Muscle of arm (tissue), 12 donors: ENCODE results near the gene GSTP1. TPM values are rescaled to one million over a fixed set of nuclear protein-coding genes. Genes with fewer than 3 reads are reported as not detected.
"Not testable (repeated sequence)": the region's sequence is repeated elsewhere in the genome, so short reads cannot be mapped to it uniquely, and the experiment has no call there.

Experiments used
- DNase-seq: peaks from one replicate; pipeline ENCODE4 v3.0.0-alpha.2; 2013
- polyA plus RNA-seq, 12 donors: library from polyadenylated mRNA; unstranded; fragments of 120-200 nt; gene quantifications; one replicate each; pipeline ENCODE4 v1.2.1, GENCODE V29; 2013; ENCODE audit not compliant: insufficient read length in 12 of 12

Gene GSTP1
- polyA plus RNA-seq, 12 donors, result 195 to 377 (median 251) TPM; not detected in 1

DNA sequence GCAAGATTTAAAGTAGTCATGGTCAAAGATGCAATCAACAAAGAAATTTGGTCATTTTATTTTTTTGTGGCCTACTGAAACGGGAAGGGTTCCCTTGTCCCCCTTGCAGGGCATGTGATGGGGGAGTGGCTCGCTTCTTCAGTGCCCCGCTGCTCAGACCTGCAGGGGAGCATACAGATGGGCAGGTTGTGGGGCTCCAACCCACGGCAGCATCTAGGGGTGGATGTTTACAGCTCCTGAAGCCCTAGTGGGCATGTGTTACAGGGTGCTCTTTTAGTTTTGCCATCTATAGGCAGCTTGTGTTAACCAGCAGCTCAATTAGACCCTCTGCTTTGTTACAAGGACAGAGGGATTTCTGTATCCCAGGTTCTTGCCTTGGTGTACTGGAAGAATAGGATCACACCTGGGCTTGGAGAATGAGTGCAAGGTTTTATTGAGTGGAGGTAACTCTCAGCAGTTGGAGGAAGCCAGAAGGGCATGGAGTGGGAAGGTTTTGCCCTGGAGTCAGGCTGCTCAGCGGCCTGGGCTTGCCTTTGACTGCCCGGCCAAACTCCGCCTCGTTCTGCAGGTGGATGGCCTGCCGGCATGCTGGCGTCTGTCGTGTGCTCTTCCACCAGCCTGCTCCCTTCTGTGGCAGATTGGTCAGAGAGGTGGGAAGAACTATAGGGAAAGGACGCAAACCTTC is 9.4 kb downstream of the GSTP1 start:
- no peak for DNase-seq

DNA sequence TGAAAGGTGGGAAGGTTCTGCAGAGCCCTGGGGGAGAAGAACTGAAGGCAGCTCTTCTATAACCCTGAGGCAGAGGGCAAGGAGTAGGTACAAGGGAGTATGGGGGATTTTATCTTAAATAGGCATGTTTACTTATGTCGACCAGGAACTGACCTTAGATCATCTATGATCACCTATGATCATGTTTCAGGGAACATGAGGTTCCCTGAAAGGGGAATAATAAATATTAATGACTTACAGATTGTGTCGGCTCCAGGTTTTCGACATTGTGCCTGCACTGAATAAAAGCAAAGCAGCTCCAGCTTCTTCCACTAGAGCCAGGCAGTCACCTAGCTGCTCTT is 9.9 kb downstream of the GSTP1 start:
- DNase-seq, result no peak

DNA sequence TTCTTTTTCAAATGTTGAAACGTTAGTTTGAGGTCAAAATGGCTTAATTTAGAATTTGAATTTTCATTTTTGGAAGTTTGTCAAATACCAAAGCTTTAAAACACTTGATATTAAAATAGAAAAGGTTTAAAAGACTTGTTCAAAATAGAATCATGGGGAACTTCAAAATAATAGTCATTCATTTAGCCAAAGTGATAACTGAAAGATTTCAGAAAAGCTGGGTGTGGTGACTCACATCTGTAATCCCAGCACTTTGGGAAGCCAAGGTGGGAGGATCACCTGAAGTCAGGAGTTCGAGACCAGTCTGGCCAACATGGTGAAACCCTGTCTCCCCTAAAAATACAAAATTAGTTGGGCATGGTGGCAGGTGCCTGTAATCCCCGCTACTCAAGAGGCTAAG is 10.9 kb downstream of the GSTP1 start:
- DNase-seq, result no peak

DNA sequence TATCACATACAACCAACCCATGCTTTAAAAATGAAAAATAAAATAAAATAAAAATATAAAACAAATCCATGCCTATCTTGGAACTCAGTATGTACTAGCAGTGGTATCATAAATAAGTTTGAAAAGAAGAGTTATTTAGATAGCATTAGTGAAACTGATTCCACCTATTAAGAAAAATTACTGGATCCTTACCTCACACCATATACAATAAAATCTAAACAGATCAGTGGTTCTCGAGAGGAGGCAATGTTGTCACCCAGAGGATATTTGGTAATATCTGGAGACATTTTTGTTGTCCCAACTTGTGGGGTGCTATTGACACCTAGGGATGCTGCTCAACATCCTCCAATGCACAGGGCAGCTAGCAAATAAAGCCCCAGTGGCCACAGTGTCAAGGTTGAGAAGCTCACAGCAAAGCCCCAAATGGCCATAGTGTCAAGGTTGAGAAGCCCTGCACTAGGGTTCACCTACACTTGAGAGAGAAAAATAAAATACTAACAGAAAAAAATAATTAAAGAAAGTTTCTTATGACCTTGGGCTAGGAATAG is 13.2 kb downstream of the GSTP1 start:
- no peak for DNase-seq

DNA sequence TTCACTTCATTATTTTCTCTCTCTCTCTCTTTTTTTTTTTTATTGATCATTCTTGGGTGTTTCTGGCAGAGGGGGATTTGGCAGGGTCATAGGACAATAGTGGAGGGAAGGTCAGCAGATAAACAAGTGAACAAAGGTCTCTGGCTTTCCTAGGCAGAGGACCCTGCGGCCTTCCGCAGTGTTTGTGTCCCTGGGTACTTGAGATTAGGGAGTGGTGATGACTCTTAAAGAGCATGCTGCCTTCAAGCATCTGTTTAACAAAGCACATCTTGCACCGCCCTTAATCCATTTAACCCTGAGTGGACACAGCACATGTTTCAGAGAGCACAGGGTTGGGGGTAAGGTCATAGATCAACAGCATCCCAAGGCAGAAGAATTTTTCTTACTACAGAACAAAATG is 13.8 kb downstream of the GSTP1 start:
- not testable (repeated sequence) for DNase-seq

DNA sequence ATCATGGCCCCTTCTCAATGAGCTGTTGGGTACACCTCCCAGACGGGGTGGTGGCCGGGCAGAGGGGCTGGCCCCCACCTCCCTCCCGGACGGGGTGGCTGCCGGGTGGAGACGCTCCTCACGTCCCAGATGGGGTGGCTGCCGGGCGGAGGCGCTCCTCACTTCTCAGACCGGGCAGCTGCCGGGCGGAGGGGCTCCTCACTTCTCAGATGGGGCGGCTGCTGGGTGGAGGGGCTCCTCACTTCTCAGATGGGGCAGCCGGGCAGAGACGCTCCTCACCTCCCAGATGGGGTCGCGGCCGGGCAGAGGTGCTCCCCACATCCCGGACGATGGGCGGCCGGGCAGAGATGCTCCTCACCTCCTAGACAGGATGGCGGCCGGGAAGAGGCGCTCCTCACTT is 14.4 kb downstream of the GSTP1 start:
- not testable (repeated sequence) for DNase-seq

DNA sequence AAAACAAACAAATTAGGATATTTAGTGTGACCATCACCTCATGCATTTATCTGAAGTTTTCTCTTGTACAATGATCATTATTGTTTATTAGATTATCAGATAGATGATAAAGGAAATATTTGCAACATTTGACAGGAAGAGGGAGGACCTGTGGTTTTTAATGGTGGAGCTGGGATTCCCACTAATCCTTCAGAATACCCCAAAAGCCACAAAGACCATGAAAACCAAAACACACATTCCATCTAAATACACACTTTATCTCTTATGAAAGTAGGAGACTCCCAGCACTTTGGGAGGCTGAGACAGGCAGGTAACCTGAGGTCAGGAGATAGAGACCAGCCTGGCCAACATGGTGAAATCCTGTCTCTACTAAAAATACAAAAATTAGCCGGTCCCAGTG is 15.5 kb downstream of the GSTP1 start:
- DNase-seq, result no peak

DNA sequence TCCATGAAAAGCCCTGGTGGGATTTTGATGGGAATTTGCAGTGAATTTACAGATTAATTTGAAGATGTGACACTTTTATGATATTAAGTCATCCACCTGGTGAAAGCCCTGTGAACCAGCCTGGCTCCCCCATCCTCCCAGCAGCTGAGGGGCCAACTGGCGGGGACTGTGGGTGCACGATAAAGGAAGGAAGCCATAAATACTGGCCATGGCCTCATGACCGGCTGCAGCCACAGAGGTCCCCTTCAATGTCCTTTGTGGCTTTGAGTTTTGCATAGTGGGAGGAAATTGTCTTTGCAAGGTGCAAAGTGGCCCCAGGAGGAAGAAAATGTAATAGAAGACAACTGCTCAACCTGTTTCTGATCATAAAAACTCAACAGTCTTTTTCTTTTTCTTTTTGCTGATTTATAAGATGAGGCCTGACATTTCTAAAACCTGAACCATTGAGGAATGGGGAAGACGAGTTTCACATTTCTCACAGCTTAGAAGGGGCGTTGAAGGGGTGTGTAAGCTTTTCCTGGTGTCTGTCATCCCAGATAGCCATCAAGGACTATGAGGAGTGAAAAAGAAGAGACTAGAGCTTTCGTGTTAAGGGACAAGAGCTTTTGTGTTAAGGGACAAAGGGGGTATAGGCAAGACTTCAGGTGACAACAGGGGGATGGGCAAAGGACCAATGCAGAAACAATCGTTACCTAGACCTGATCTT is 16.9 kb downstream of the GSTP1 start:
- DNase-seq, result no peak

DNA sequence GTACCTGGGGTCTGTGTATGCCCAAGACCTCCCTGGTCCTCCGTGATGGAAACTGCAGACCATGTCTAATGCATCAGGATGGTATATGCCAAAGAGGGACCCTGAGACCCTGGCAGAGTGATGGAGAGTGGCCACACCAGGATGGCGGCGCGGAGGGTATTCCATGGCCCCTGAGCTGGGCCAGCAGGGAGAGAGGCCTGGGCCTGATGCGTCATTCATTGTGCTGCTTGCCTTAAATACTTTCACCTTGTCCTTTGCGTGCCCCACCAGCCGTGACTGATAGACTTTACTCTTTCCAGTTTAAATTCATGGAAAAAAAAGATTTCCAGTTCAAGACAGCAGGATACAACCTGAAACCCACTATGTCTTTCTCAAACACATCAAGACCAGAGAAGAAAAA is 17.5 kb downstream of the GSTP1 start:
- no peak for DNase-seq

DNA sequence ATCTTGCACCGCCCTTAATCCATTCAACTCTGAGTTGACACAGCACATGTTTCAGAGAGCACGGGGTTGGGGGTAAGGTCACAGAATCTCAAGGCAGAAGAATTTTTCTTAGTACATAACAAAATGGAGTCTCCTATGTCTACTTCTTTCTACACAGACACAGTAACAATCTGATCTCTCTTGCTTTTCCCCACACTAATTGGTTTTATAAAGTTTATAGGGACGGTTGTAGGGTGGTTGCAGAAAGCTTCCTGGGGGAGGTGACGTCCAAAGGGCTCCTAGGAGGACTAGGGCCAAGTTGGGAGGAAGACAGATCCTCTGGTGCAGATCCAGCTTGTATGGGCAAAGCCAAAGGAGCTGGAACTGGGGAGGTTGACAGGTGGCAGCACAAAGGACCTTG is 20.5 kb downstream of the GSTP1 start:
- DNase-seq, result not testable (repeated sequence)

DNA sequence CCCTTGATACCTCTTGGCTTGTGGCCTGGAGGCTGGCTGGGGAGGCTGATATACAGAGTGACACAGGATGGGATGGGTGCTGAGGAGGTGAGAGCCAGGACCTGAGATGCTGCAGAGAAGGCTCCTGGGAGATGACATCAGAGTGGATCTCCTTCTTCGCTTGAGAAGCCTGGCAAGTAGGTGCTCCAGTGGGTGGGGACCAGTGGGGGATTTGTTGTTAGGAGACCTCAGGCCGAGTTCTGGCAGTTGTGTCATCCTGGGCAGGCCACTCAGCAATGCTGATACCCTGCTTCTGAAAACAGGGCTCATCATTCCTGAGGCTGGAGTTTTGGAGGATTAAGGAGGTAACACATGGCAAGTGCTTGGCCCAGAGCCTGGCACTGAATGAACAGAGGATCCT is 21.2 kb downstream of the GSTP1 start:
- no peak for DNase-seq

DNA sequence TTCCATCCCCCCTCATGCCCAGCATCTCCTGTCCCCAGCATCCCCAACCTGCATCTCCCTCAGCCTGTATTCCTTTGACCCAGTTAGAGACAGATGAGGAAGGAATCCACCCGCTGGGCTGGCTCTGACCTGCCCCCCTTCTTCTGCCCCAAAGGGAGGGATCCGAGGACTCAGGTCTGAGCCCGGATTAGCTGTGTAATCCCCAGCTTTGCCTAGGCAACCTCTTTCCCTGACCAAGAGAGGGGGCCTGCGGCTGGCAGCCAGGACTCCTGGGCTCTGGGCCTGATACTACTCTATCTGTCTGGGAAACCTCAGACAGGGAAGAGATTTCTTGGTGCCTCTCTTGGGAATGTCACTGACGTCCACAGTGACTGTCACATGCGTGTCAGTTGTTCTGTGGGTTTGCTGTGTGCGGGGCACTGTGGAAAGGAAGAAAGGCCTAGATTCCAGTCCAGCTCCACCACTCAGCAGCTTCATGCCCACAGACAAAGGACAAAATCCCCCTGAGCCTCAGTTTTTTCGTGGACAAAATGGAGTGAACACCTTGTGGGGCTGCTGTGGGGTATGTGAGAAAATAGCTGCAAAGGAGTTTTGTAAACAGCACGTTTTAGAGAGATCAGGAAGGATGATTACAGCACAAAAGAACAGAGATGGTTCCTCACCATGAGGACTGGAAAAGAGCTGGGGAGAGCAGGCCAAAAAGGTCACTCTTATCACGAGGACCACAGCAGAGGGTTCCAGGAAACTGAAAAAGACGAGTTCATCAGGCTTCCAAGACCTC is 21.8 kb downstream of the GSTP1 start:
- no peak for DNase-seq

DNA sequence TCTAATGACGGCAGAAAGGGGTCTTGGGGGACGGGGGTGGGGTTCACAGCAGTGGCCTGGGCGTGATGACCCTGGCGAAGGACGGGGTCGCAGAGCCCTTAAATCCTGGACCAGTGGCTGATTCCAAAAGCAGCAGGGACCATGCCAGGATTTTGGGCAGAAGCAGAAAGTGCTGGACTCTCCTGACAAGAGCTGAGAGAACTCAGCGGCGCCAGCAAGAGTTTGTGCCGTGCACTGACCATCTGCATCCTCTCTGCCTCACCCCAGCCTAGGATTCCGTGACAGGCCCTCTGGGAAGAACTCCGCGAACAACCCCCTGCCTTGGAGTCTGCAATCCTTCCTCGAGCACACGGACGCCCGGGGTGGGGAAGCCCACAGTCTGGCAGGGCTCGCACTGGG is 22.5 kb downstream of the GSTP1 start:
- DNase-seq, result no peak

DNA sequence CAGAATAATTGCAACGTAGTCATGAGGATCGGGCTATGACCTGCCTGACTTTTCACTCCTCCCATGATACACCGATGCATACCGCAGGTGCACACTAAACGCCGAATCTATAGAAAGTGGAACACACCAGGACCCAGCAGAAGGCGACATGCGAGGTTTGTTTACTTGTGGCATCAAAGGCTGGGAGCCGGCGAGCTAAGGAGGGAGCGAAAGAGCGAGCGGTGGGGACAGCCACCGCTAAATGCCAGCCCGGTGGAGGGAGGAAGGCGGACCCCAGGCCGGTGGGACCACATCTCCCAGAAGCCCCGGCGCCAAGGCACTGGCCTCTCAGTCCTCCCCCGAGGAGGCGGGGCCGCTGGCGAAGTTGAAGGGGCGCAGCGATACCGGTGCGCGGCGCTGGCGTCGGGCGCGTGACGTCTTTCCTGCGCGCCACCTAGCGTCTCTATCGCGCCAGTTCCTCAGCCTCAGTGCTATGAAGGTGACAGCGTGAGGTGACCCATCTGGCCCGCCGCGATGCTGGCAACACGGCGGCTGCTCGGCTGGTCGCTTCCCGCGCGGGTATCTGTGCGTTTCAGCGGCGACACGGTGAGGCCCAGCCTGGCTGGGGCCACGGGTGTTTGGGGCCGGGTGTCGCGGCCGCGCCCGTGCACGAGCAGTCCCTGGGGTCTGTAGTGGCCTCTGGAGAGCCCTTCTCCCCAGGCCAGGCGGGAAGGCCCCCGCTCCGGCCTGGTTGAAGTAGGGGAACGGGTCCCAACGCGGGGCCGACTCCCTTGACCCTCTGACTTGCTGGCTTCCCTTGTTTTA is 23.1 kb downstream of the GSTP1 start, which contains the start of gene NDUFV1:
Gene NDUFV1, plus strand, starts transcription at position 445 of the 804 bp plus-strand sequence. Its CDS starts 69 bp downstream, at position 514.
- DNase-seq, result peak; percentile 97

DNA sequence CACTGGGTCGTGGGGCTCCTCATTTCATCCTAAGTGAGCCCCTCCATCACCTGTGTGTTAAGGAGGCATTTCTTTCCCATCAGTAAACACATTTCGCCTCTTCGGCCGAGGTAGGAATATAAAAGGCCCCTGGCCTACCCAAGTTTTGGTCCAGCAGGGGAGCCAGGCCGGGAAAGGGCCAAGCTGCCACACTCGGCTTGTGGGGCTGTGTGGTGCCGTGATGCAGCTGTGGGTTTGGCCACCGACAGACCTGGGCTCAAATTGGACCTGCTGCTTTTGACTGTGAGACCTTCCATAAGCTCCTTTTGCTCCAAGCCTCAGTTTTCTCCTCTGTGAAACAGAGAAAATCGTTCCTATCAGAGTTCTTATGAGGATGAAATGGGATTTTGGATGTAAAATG is 23.9 kb downstream of the GSTP1 start:
- no peak for DNase-seq

DNA sequence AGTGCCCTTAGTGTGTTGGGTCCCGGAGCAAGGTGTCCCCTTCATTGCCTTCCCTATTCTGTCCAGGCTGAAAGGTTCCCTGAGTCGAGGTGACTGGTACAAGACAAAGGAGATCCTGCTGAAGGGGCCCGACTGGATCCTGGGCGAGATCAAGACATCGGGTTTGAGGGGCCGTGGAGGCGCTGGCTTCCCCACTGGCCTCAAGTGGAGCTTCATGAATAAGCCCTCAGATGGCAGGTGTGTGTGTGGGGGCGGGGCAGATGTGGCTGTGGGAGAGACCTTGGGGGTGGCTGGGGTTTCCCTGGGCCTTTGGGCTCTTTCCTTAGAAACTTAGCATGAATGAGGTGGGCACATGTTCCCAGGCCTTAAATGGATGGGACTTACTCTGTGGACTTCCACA is 24.9 kb downstream of the GSTP1 start:
- DNase-seq, result no peak

DNA sequence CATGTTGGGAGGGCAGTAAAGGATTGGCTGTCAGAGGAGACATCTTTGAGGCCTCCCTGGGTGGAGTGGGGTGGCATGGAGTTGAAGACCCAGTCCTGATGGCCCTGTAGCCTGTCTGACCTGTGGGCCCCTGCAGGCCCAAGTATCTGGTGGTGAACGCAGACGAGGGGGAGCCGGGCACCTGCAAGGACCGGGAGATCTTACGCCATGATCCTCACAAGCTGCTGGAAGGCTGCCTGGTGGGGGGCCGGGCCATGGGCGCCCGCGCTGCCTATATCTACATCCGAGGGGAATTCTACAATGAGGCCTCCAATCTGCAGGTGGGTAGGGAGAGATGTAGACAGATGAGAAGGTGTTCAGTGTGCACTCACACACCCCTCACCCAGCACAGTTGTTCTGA is 25.7 kb downstream of the GSTP1 start:
- no peak for DNase-seq

DNA sequence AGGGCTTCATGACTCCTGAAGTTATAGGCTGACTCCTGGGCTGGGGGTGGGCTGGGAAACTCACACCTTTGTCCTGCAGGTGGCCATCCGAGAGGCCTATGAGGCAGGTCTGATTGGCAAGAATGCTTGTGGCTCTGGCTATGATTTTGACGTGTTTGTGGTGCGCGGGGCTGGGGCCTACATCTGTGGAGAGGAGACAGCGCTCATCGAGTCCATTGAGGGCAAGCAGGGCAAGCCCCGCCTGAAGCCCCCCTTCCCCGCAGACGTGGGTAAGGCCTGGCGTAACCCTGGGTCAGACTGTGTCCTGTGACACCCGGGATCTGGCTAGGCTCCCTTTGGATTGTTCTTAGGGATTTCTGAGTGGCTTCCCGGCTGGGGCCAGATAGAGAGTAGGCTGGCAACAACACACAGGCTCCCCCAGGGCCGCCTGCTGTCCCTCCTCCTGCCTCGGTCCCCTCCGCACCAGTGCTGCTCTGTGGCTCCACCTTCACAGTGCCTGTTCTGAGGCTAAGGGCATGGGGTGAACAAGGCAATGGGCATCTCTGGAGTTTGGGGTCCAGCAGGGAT is 26.8 kb downstream of the GSTP1 start:
- DNase-seq, result no peak

DNA sequence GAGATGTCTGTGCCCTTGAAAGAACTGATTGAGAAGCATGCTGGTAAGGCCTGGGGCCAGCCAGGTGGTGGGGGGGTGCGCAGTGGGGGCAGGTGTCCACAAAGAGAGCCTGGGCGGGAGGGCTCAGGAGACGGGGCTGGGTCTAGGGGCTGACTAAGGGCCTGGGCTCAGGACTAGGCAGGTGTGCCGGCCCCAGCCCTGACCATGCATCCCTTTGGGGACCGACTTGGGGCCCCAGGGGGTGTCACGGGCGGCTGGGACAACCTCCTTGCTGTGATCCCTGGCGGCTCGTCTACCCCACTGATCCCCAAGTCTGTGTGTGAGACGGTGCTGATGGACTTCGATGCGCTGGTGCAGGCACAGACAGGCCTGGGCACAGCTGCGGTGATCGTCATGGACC is 27.6 kb downstream of the GSTP1 start:
- no peak for DNase-seq

DNA sequence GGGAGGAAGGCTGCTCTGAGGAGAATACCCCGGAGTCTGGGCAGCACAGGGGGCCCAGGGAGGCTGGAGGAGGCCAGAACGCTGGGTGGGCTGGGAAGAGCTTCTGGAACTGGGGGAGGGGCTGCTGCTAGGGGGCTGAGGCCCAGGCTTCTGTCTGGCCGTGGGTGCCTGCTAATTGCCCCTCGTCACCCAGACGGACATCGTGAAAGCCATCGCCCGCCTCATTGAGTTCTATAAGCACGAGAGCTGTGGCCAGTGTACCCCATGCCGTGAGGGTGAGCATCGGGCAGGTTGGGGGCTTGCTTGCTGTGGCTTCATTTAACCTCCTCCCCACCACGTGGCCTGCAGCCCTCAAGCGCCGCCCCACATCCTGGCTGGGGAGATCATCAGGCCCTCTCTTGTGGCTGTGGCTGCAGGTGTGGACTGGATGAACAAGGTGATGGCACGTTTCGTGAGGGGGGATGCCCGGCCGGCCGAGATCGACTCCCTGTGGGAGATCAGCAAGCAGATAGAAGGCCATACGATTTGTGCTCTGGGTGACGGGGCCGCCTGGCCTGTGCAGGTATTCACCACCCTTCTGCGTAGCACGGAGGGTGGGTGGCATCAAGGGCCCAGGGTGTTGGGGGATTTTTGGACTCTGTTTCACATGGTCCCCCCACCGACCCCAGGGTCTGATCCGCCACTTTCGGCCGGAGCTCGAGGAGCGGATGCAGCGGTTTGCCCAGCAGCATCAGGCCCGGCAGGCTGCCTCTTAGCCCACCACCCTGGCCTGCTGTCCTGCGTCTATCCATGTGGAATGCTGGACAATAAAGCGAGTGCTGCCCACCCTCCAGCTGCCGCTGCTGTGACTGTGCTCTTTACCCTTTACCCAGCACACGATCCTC is 28.3 kb downstream of the GSTP1 start:
- no peak for DNase-seq
